CD4-positive, alpha-beta memory T cell (primary cell): ENCODE results near the gene PDE3B. TPM values are rescaled to one million over a fixed set of nuclear protein-coding genes. Genes with fewer than 3 reads are reported as not detected.

Experiments used
- CTCF ChIA-PET: fragments of 350-600 bp; sonication (Branson Sonifier 250); formaldehyde crosslinking; loops from one replicate; lab custom pipeline; 2021; ENCODE audit warnings: inconsistent platforms; ENCODE audit not compliant: partially characterized antibody; lab: Charles Lee
- POLR2A ChIA-PET: fragments of 350-600 bp; sonication (Branson Sonifier 250); formaldehyde crosslinking; loops from one replicate; lab custom pipeline; 2021; ENCODE audit not compliant: partially characterized antibody; lab: Charles Lee
- DNase-seq, 5 donors: peaks; one replicate each; pipeline versions ENCODE4 v3.0.0 to v3.0.0-alpha.2; 2020 to 2022; ENCODE audit warnings: mixed read lengths in 1 of 5
- H3K27ac ChIP-seq: one replicate; pipeline ENCODE4 v1.7.0; 2013; ENCODE audit warnings: low read depth, low read length
- H3K27me3 ChIP-seq: 2 replicates; pipeline ENCODE4 v1.7.0; 2013; ENCODE audit warnings: mild to moderate bottlenecking, low read length, moderate library complexity; ENCODE audit not compliant: insufficient read depth
- H3K36me3 ChIP-seq: 2 replicates; pipeline ENCODE4 v1.7.0; 2013; ENCODE audit warnings: mild to moderate bottlenecking, low read length, moderate library complexity; ENCODE audit not compliant: insufficient read depth
- H3K4me1 ChIP-seq: 2 replicates; pipeline ENCODE4 v1.7.0; 2013; ENCODE audit warnings: mild to moderate bottlenecking, low read length, moderate library complexity; ENCODE audit not compliant: insufficient read depth
- H3K4me3 ChIP-seq, 2 donors: one replicate each; pipeline ENCODE4 v1.7.0; 2013; ENCODE audit warnings: low read length in 2 of 2, mild to moderate bottlenecking in 1 of 2
- H3K9me3 ChIP-seq, 2 donors: one replicate each; pipeline ENCODE4 v1.7.0; 2013; ENCODE audit warnings: low read length in 2 of 2, control low read depth in 1 of 2; ENCODE audit not compliant: control insufficient read depth in 1 of 2
- H3K27ac Mint-ChIP-seq, 7 donors: one replicate each; pipeline ENCODE4 v1.8.0; 2020 to 2021; ENCODE audit warnings: mixed read lengths in 7 of 7, mild to moderate bottlenecking in 6 of 7, inconsistent platforms in 3 of 7, moderate library complexity in 3 of 7
- H3K27me3 Mint-ChIP-seq, 2 donors: one replicate each; pipeline ENCODE4 v1.8.0; 2020 to 2021; ENCODE audit warnings: mixed read lengths in 2 of 2
- H3K36me3 Mint-ChIP-seq, 2 donors: one replicate each; pipeline ENCODE4 v1.8.0; 2020 to 2021; ENCODE audit warnings: mixed read lengths in 2 of 2, inconsistent platforms in 1 of 2, mild to moderate bottlenecking in 1 of 2
- H3K4me1 Mint-ChIP-seq, 4 donors: one replicate each; pipeline ENCODE4 v1.8.0; 2020 to 2021; ENCODE audit warnings: mixed read lengths in 4 of 4, mild to moderate bottlenecking in 1 of 4
- H3K4me3 Mint-ChIP-seq, 8 donors: one replicate each; pipeline ENCODE4 v1.8.0; 2020 to 2021; ENCODE audit warnings: mixed read lengths in 8 of 8, mild to moderate bottlenecking in 7 of 8, moderate library complexity in 6 of 8, inconsistent platforms in 3 of 8
- H3K9me3 Mint-ChIP-seq, 8 donors: one replicate each; pipeline ENCODE4 v1.8.0; 2020 to 2021; ENCODE audit warnings: mixed read lengths in 8 of 8, mild to moderate bottlenecking in 5 of 8, inconsistent platforms in 3 of 8, moderate library complexity in 1 of 8
- intact Hi-C: fragments of 100-400 bp; cut with micrococcal nuclease; formaldehyde crosslinking; loops from one replicate; pipeline ENCODE4 v1.15.1; 2023
- polyA plus RNA-seq, 2 donors: library from polyadenylated mRNA; unstranded; fragments of 300-500 nt; fragmentation: Illumina TruSeq; gene quantifications; one replicate each; pipeline ENCODE4 v1.2.3, GENCODE V29; 2021
- total RNA-seq, 2 experiments: library from RNA; stranded (reverse); gene quantifications; one replicate each; pipeline ENCODE4 v1.2.3, GENCODE V29; 2021

Gene PDE3B
- total and polyA plus RNA-seq, 4 experiments from 2014 or later: 34.1 to 222 (median 131) TPM

DNA sequence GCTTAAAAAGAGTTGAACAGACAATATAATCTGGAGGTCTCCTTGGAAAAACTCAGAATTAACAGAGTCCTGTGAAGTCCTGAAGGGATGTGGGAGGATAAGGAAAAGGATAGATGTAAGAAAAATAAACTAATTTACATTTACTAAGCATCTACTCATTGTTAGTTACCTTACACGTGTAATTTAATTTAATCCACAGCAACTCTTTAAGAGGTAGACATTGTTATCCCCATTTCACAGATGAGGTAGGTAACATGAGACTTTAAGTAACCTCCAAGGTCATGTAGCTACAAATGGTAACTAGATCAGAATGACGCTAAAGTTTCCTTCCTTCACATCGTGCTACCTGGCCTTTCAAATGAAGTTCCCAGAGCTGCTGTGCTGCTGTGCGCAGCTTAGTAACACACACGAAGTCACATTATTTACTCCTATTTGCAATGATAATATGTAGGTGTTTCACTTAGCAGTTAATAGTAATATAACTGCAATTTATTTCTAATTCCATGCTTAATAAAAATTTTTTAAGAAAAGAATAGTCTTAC is 5.7 kb upstream of the PDE3B start:
- DNase-seq: no peak
- Histone ChIP-seq H3K9me3 (no peaks in the 10 kb centered on the region), H3K27me3 (no peaks in the 10 kb centered on the region), H3K4me1 (peaks cover 86% of the 10 kb centered on the region), H3K36me3 (no peaks in the 10 kb centered on the region), H3K27ac (no peak overlapping the region), H3K4me3 (no peak overlapping the region)
- Mint-ChIP-seq H3K4me3 (no peak overlapping the region), H3K4me1 (peaks cover 62 to 90% (median 73%) of the 10 kb centered on the region in 4 donors), H3K9me3 (peaks cover 0 to 6% (median 3%) of the 10 kb centered on the region in 8 donors), H3K36me3 (peaks cover 0 to 14% of the 10 kb centered on the region in 2 donors), H3K27ac (peak overlapping the region in 1 of 7 donors; percentile 29), H3K27me3 (no peaks in the 10 kb centered on the region)
- intact Hi-C loops: no loop called here
- ChIA-PET POLR2A (interaction anchor here (0.7 to 5.1 kb wide), 4 partner anchors 7 to 118 kb away, joined by 3 to 66 read pairs (median 19); partner anchors contain the start of genes PDE3B and PSMA1), CTCF (interaction anchor here (1.3 to 2.6 kb wide), 2 partner anchors 15 to 59 kb away, joined by 4 to 10 read pairs; no protein-coding TSS in a partner anchor)

DNA sequence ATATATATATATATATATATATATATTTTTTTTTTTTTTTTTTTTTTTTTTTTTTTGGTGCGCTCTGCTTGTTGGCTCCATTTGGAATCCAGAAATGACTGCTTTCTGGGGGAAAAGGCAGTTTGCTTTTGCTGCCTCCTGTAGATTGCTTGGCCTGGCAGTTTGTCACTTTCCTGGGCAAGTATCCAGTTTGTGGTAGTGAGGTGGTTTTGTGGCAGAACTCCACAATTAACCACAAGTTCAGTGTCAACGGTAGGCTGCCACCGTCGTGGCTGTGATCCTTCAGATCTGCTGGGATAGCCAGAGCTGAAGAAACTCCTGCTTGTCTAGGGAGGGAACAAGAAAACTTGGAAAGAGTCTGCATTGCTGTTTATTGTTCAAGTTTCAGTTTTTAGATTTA is 5.0 kb upstream of the PDE3B start:
- H3K27ac Mint-ChIP-seq: peak overlapping the region in 3 of 7 donors; percentile 71 to 83 (median 74)
- H3K4me1 ChIP-seq: peaks cover 86% of the 10 kb centered on the region
- peak in 1 of 5 donors; percentile 34 for DNase-seq
- no peak overlapping the region for H3K27ac ChIP-seq
- ChIA-PET POLR2A (interaction anchor here (0.7 to 5.1 kb wide), 2 partner anchors 60 to 84 kb away, joined by 3 to 31 read pairs; no protein-coding TSS in a partner anchor), CTCF (interaction anchor here (1.3 to 2.6 kb wide), 2 partner anchors 15 to 60 kb away, joined by 4 to 10 read pairs; no protein-coding TSS in a partner anchor)
- no peaks in the 10 kb centered on the region for H3K9me3 ChIP-seq
- no peak overlapping the region for H3K4me3 ChIP-seq
- no peaks in the 10 kb centered on the region for H3K27me3 ChIP-seq
- H3K36me3 ChIP-seq: no peaks in the 10 kb centered on the region
- H3K9me3 Mint-ChIP-seq: peaks cover 0 to 6% (median 3%) of the 10 kb centered on the region in 8 donors
- no peaks in the 10 kb centered on the region for H3K27me3 Mint-ChIP-seq
- peaks cover 61 to 88% (median 72%) of the 10 kb centered on the region in 4 donors for H3K4me1 Mint-ChIP-seq
- H3K36me3 Mint-ChIP-seq: peaks cover 0 to 14% of the 10 kb centered on the region in 2 donors
- H3K4me3 Mint-ChIP-seq: peak overlapping the region in 5 of 8 donors; percentile 36 to 79 (median 49)
- intact Hi-C loops: no loop called here

DNA sequence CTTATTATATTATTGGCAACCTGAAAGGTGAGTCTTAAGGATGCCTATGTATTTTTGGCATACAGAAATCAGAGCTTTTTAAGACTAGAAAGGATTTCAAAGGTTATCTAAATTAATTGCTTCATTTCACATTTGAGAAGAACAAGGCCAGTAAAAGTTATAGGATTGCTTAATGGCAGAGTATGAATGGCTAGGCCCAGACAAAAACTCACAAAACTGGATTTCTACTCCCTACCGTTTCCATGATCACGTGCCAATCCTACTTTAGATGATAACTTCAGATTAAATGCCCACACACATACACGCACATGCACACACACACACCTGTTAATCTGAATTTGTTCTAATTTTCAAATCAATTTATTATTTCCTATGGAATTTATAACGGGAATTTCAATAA is 1.8 kb upstream of the PDE3B start:
- H3K9me3 ChIP-seq: no peaks in the 10 kb centered on the region
- POLR2A ChIA-PET: interaction anchor here (3.9 to 6.2 kb wide), 2 partner anchors 60 to 86 kb away, joined by 37 to 168 read pairs; no protein-coding TSS in a partner anchor
- intact Hi-C loops: loop anchor here (5.0 kb wide), 1 partner anchor 84 kb away; no protein-coding TSS in a partner anchor
- Mint-ChIP-seq H3K36me3 (peaks cover 3 to 19% of the 10 kb centered on the region in 2 donors), H3K27me3 (peaks cover 0 to 2% of the 10 kb centered on the region in 2 donors), H3K27ac (peak overlapping the region in 4 of 7 donors; percentile 53 to 86 (median 74)), H3K4me3 (peak overlapping the region in 7 of 8 donors; percentile 44 to 95 (median 73)), H3K4me1 (peaks cover 43 to 70% (median 54%) of the 10 kb centered on the region in 4 donors), H3K9me3 (peaks cover 0 to 4% (median 1%) of the 10 kb centered on the region in 8 donors)
- no peak overlapping the region for H3K4me3 ChIP-seq
- no peaks in the 10 kb centered on the region for H3K27me3 ChIP-seq
- no peak overlapping the region for H3K27ac ChIP-seq
- H3K36me3 ChIP-seq: no peaks in the 10 kb centered on the region
- peaks cover 68% of the 10 kb centered on the region for H3K4me1 ChIP-seq
- no peak for DNase-seq
- CTCF ChIA-PET: interaction anchor here (0.7 to 1.5 kb wide), 2 partner anchors 18 to 265 kb away, joined by 3 to 5 read pairs; no protein-coding TSS in a partner anchor

DNA sequence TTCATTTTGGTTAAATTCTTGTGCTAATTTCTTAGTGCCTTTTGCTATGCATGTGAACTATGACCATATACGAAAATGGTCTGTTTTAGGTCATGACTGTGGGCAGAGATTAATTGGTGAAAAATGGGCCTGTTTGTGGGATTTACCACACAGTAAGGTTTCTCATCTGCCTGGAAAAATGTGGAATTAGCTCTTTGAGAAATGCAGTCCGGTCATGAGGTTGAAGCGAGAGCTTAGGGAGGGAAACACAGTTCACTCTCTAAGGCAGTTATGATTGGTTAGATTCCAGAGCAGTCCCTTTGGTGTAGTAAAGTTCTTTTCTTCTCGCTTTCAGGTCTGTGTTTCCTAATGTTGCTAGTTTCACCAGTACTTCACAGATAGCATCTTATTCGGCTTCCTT is 1.2 kb upstream of the PDE3B start:
- no peaks in the 10 kb centered on the region for H3K36me3 ChIP-seq
- no peaks in the 10 kb centered on the region for H3K9me3 Mint-ChIP-seq
- peaks cover 6 to 19% of the 10 kb centered on the region in 2 donors for H3K36me3 Mint-ChIP-seq
- H3K4me3 ChIP-seq: peak overlapping the region in 1 of 2 donors; percentile 89
- H3K27ac ChIP-seq: no peak overlapping the region
- H3K27ac Mint-ChIP-seq: peak overlapping the region; percentile 78 to 88 (median 85)
- CTCF ChIA-PET: interaction anchor here (0.9 to 4.4 kb wide), 4 partner anchors 19 to 265 kb away, joined by 3 to 52 read pairs (median 21); no protein-coding TSS in a partner anchor
- peaks cover 65% of the 10 kb centered on the region for H3K4me1 ChIP-seq
- DNase-seq: no peak
- no peaks in the 10 kb centered on the region for H3K27me3 ChIP-seq
- no peaks in the 10 kb centered on the region for H3K9me3 ChIP-seq
- peak overlapping the region; percentile 73 to 97 (median 90) for H3K4me3 Mint-ChIP-seq
- H3K27me3 Mint-ChIP-seq: peaks cover 0 to 2% of the 10 kb centered on the region in 2 donors
- intact Hi-C loops: loop anchor here (5.0 kb wide), 1 partner anchor 85 kb away; no protein-coding TSS in a partner anchor
- POLR2A ChIA-PET: interaction anchor here (3.5 to 6.2 kb wide), 6 partner anchors 7 to 122 kb away, joined by 26 to 168 read pairs (median 44); partner anchors contain the start of gene PSMA1
- peaks cover 41 to 68% (median 52%) of the 10 kb centered on the region in 4 donors for H3K4me1 Mint-ChIP-seq

DNA sequence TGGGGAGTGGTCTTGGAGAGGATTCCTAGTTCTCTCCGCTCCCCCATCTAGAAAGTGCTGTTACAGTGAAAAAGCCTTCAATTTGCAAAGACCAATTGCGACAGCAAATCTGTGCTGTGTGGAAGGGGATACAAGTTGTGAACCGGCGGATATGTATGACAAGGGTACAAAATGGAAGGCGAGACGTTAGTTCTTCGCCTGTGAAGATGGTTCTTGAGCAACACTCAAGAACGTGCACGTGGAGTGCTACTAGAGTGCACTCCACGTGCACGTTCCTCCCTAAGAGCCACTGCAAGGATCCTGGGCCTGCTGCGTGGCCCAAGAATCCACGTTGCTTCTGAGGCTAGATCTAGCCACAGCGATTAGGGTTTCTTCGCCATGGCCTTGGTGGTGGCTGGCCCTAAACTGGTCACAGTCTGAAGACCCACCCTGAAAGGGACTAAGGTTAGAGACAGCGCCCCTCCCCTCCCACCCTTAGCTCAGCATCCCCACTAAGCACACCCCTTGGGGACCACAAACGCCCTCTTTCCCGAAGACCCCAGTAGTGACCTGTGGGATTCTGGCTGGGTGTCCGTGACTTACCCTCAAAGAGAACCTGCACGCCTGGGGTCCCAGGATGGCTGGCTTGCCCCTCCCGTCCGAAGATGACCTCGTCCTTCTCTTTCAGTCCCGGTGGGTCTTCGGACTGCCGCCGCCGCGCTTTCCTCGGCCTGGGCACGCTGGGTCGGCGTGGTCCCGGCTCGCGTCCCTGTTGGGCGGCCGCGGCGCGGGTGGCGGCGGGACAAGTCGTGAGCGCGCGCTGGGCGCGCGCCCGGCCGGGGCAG is 519 bp upstream of the PDE3B start:
- H3K27ac ChIP-seq: peak overlapping the region; percentile 68
- intact Hi-C loops: loop anchor here (1.0 to 5.0 kb wide), 2 partner anchors 8 to 86 kb away; no protein-coding TSS in a partner anchor

DNA sequence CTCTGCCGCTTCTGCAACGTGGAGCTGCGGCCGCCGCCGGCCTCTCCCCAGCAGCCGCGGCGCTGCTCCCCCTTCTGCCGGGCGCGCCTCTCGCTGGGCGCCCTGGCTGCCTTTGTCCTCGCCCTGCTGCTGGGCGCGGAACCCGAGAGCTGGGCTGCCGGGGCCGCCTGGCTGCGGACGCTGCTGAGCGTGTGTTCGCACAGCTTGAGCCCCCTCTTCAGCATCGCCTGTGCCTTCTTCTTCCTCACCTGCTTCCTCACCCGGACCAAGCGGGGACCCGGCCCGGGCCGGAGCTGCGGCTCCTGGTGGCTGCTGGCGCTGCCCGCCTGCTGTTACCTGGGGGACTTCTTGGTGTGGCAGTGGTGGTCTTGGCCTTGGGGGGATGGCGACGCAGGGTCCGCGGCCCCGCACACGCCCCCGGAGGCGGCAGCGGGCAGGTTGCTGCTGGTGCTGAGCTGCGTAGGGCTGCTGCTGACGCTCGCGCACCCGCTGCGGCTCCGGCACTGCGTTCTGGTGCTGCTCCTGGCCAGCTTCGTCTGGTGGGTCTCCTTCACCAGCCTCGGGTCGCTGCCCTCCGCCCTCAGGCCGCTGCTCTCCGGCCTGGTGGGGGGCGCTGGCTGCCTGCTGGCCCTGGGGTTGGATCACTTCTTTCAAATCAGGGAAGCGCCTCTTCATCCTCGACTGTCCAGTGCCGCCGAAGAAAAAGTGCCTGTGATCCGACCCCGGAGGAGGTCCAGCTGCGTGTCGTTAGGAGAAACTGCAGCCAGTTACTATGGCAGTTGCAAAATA is 816 bp downstream of the PDE3B start:
- Histone ChIP-seq H3K36me3 (no peaks in the 10 kb centered on the region), H3K27me3 (no peaks in the 10 kb centered on the region), H3K27ac (peak overlapping the region; percentile 68), H3K4me1 (peaks cover 67% of the 10 kb centered on the region), H3K4me3 (peak overlapping the region; percentile 89 to 95), H3K9me3 (no peaks in the 10 kb centered on the region)
- Mint-ChIP-seq H3K27ac (peak overlapping the region; percentile 25 to 94 (median 91)), H3K4me1 (peaks cover 47 to 70% (median 59%) of the 10 kb centered on the region in 4 donors), H3K27me3 (peaks cover 0 to 2% of the 10 kb centered on the region in 2 donors), H3K4me3 (peak overlapping the region; percentile 91 to 97 (median 95)), H3K36me3 (peaks cover 10 to 27% of the 10 kb centered on the region in 2 donors), H3K9me3 (no peaks in the 10 kb centered on the region)
- intact Hi-C loops: loop anchor here (1.0 to 5.0 kb wide), 9 partner anchors 14 to 263 kb away; partner anchors contain the start of genes CYP2R1 and PSMA1
- ChIA-PET CTCF (interaction anchor here (0.7 to 4.4 kb wide), 36 partner anchors 9 to 263 kb away, joined by 3 to 52 read pairs (median 4); partner anchors contain the start of genes CYP2R1 and PSMA1), POLR2A (interaction anchor here (0.7 to 6.2 kb wide), 44 partner anchors 9 to 263 kb away, joined by 3 to 168 read pairs (median 6); partner anchors contain the start of genes COPB1, CYP2R1 and PSMA1)
- peak; percentile 48 to 63 (median 56) for DNase-seq

More for the DNA sequence above, 519 bp upstream of the PDE3B start:
- no peaks in the 10 kb centered on the region for H3K9me3 ChIP-seq
- Mint-ChIP-seq H3K4me1 (peaks cover 43 to 65% (median 52%) of the 10 kb centered on the region in 4 donors), H3K36me3 (peaks cover 6 to 22% of the 10 kb centered on the region in 2 donors), H3K27me3 (peaks cover 0 to 2% of the 10 kb centered on the region in 2 donors), H3K9me3 (no peaks in the 10 kb centered on the region), H3K27ac (peak overlapping the region; percentile 78 to 88 (median 85)), H3K4me3 (peak overlapping the region; percentile 73 to 97 (median 90))
- peak overlapping the region; percentile 66 to 89 for H3K4me3 ChIP-seq
- CTCF ChIA-PET: interaction anchor here (0.9 to 4.4 kb wide), 11 partner anchors 16 to 265 kb away, joined by 3 to 52 read pairs (median 4); no protein-coding TSS in a partner anchor
- H3K4me1 ChIP-seq: peaks cover 62% of the 10 kb centered on the region
- POLR2A ChIA-PET: interaction anchor here (1.0 to 6.2 kb wide), 16 partner anchors 8 to 261 kb away, joined by 3 to 168 read pairs (median 24); partner anchors contain the start of genes COPB1 and PSMA1
- H3K36me3 ChIP-seq: no peaks in the 10 kb centered on the region
- no peaks in the 10 kb centered on the region for H3K27me3 ChIP-seq
- DNase-seq: no peak
